Neural progenitor cell (in vitro differentiated cells): ENCODE measurements around the gene TAGLN. TPM values are rescaled to one million over a fixed set of nuclear protein-coding genes. Genes with fewer than 3 reads are reported as not detected.

Source experiments
- DNase-seq: peaks from one replicate; pipeline ENCODE4 v3.0.0-alpha.2; 2016; ENCODE audit warnings: low spot score
- H2AFZ ChIP-seq: fragments of 200-600 bp; sonication (generic); replicated peaks from 2 replicates; pipeline ENCODE4 v1.6.1; 2016; ENCODE audit warnings: antibody characterized with exemption
- H3F3A ChIP-seq: fragments of 200-600 bp; sonication (generic); 2 replicates; pipeline ENCODE4 v1.6.1; 2016; ENCODE audit warnings: antibody characterized with exemption, low read depth
- H3K27ac ChIP-seq: fragments of 200-600 bp; sonication (generic); 2 replicates; pipeline ENCODE4 v1.5.1; 2016; ENCODE audit warnings: mild to moderate bottlenecking
- H3K27me3 ChIP-seq: fragments of 200-600 bp; sonication (generic); 2 replicates; pipeline ENCODE4 v1.6.1; 2016; ENCODE audit warnings: mild to moderate bottlenecking, moderate library complexity
- H3K36me3 ChIP-seq: fragments of 200-600 bp; sonication (generic); 2 replicates; pipeline ENCODE4 v1.5.1; 2016
- H3K4me1 ChIP-seq: fragments of 200-600 bp; sonication (generic); 2 replicates; pipeline ENCODE4 v1.6.1; 2016; ENCODE audit warnings: mixed run types
- H3K4me2 ChIP-seq: fragments of 200-600 bp; sonication (generic); 2 replicates; pipeline ENCODE4 v1.6.1; 2016
- H3K4me3 ChIP-seq: fragments of 200-600 bp; sonication (generic); 2 replicates; pipeline ENCODE4 v1.5.1; 2016
- H3K79me2 ChIP-seq: fragments of 200-600 bp; sonication (generic); 2 replicates; pipeline ENCODE4 v1.6.1; 2016; ENCODE audit warnings: low read depth
- H3K9ac ChIP-seq: fragments of 200-600 bp; sonication (generic); 2 replicates; pipeline ENCODE4 v1.6.1; 2016
- H3K9me3 ChIP-seq: fragments of 200-600 bp; sonication (generic); 2 replicates; pipeline ENCODE4 v1.5.1; 2016; ENCODE audit warnings: low read depth
- H4K20me1 ChIP-seq: fragments of 200-600 bp; sonication (generic); 2 replicates; pipeline ENCODE4 v1.6.1; 2016; ENCODE audit warnings: low read depth
- H3K27ac Mint-ChIP-seq: 3 replicates; pipeline ENCODE4 v1.8.0; 2021; ENCODE audit warnings: mixed read lengths
- H3K27me3 Mint-ChIP-seq: 2 replicates; pipeline ENCODE4 v1.8.0; 2022; ENCODE audit warnings: low read depth, mild to moderate bottlenecking, inconsistent platforms, moderate library complexity, mixed read lengths; ENCODE audit not compliant: insufficient read depth
- H3K36me3 Mint-ChIP-seq: 3 replicates; pipeline ENCODE4 v1.8.0; 2021; ENCODE audit warnings: mixed read lengths
- H3K4me1 Mint-ChIP-seq: 3 replicates; pipeline ENCODE4 v1.8.0; 2021; ENCODE audit warnings: mixed read lengths
- H3K4me3 Mint-ChIP-seq: 3 replicates; pipeline ENCODE4 v1.8.0; 2021; ENCODE audit warnings: mild to moderate bottlenecking, moderate library complexity, mixed read lengths
- H3K9me3 Mint-ChIP-seq: 3 replicates; pipeline ENCODE4 v1.8.0; 2020; ENCODE audit warnings: mixed read lengths
- CTCF ChIP-seq: fragments of 200-600 bp; sonication (generic); IDR thresholded peaks from 2 replicates; pipeline ENCODE4 v1.5.1; 2017; ENCODE audit warnings: antibody characterized with exemption, mild to moderate bottlenecking
- EZH2 ChIP-seq: fragments of 200-600 bp; sonication (generic); IDR thresholded peaks from 2 replicates; pipeline ENCODE4 v1.6.1; 2017; ENCODE audit warnings: antibody characterized with exemption, mild to moderate bottlenecking, moderate library complexity
- EZH2phosphoT487 ChIP-seq: fragments of 200-600 bp; sonication (generic); IDR thresholded peaks from 2 replicates; pipeline ENCODE4 v1.6.1; 2017; ENCODE audit warnings: antibody characterized with exemption
- total RNA-seq: library from RNA; depleted of rRNA; stranded (reverse); fragments of >200 nt; gene quantifications from 2 replicates; pipeline ENCODE4 v1.2.3, GENCODE V29; 2015; ENCODE audit warnings: low replicate concordance

The TAGLN gene
- total RNA-seq: 24.5 and 34.0 TPM in 2 replicates

GRCh38 chr11:117199053-117199915 is at the start of gene TAGLN:
TAGLN (plus strand) TSS chr11:117199370; CDS start chr11:117203014, 3,644 bp downstream.
- Mint-ChIP-seq H3K9me3 (no peaks in the 10 kb centered on the region), H3K4me3 (peak within 1 kb of the TSS; percentile 78), H3K27ac (peak within 1 kb of the TSS; percentile 91), H3K4me1 (peaks cover 39% of the 10 kb centered on the region), H3K36me3 (peaks cover 14% of the 10 kb centered on the region), H3K27me3 (peaks cover 2% of the 10 kb centered on the region)
- Histone ChIP-seq H3K4me1 (peaks cover 27% of the 10 kb centered on the region), H3F3A (peaks cover 26% of the 10 kb centered on the region), H3K27ac (peak within 1 kb of the TSS; percentile 2), H3K4me2 (peak within 1 kb of the TSS; percentile 68), H3K79me2 (no peaks in the 10 kb centered on the region), H4K20me1 (no peaks in the 10 kb centered on the region), H2AFZ (peak within 1 kb of the TSS; percentile 45), H3K27me3 (no peaks in the 10 kb centered on the region), H3K4me3 (peak within 1 kb of the TSS; percentile 42), H3K9me3 (no peaks in the 10 kb centered on the region), H3K36me3 (no peaks in the 10 kb centered on the region), H3K9ac (no peak within 1 kb of the TSS)
- peak; percentile 84 for DNase-seq
- TF ChIP-seq CTCF: no peak
- TF ChIP-seq EZH2phosphoT487: no peak
- TF ChIP-seq EZH2: no peak

GRCh38 chr11:117152066-117152465 is 47.1 kb upstream of the TAGLN start:
- H3K9ac ChIP-seq: no peak overlapping the region
- TF ChIP-seq EZH2 (no peak), EZH2phosphoT487 (no peak), CTCF (no peak)
- Mint-ChIP-seq H3K4me1 (peaks cover 2% of the 10 kb centered on the region), H3K36me3 (peaks cover 25% of the 10 kb centered on the region), H3K4me3 (no peak overlapping the region), H3K27me3 (peaks cover 2% of the 10 kb centered on the region), H3K27ac (no peak overlapping the region), H3K9me3 (no peaks in the 10 kb centered on the region)
- no peak overlapping the region for H2AFZ ChIP-seq
- no peak for DNase-seq
- H4K20me1 ChIP-seq: peaks cover 94% of the 10 kb centered on the region
- H3K27me3 ChIP-seq: no peaks in the 10 kb centered on the region
- H3K36me3 ChIP-seq: peaks cover 11% of the 10 kb centered on the region
- H3K9me3 ChIP-seq: peaks cover 3% of the 10 kb centered on the region
- H3K4me1 ChIP-seq: no peaks in the 10 kb centered on the region
- H3K4me2 ChIP-seq: no peak overlapping the region
- H3K27ac ChIP-seq: no peak overlapping the region
- no peak overlapping the region for H3K4me3 ChIP-seq
- peaks cover 9% of the 10 kb centered on the region for H3F3A ChIP-seq
- peaks cover 100% of the 10 kb centered on the region for H3K79me2 ChIP-seq

- H3K79me2 ChIP-seq: peaks cover 100% of the 10 kb centered on the region
- Mint-ChIP-seq H3K4me1 (no peaks in the 10 kb centered on the region), H3K9me3 (no peaks in the 10 kb centered on the region), H3K27ac (no peak overlapping the region), H3K27me3 (peaks cover 2% of the 10 kb centered on the region), H3K36me3 (peaks cover 21% of the 10 kb centered on the region), H3K4me3 (no peak overlapping the region)
- DNase-seq: no peak
- no peak overlapping the region for H2AFZ ChIP-seq
- no peak overlapping the region for H3K9ac ChIP-seq
- H3K27me3 ChIP-seq: no peaks in the 10 kb centered on the region
- H3K4me3 ChIP-seq: no peak overlapping the region
- H3K9me3 ChIP-seq: peaks cover 3% of the 10 kb centered on the region
- no peak overlapping the region for H3K27ac ChIP-seq
- H3F3A ChIP-seq: peaks cover 11% of the 10 kb centered on the region
- peaks cover 14% of the 10 kb centered on the region for H3K36me3 ChIP-seq
- no peaks in the 10 kb centered on the region for H3K4me1 ChIP-seq
- H4K20me1 ChIP-seq: peaks cover 98% of the 10 kb centered on the region
- no peak overlapping the region for H3K4me2 ChIP-seq
- TF ChIP-seq CTCF: no peak
- no peak for TF ChIP-seq EZH2
- TF ChIP-seq EZH2phosphoT487: no peak
Observed at GRCh38 chr11:117154468-117154867, 44.7 kb upstream of the TAGLN start.
